NCI-H446 treated with DMSO at 0.1 percent for 48 hours (cell line): ENCODE data around the gene RASGEF1B.
"Not testable (repeated sequence)": the region's sequence is repeated elsewhere in the genome, so short reads cannot be mapped to it uniquely, and the experiment has no call there.

Experiments
- DNase-seq: peaks from one replicate; lab custom pipeline; 2025; lab: John Stamatoyannopoulos, UW

Gene RASGEF1B

DNA sequence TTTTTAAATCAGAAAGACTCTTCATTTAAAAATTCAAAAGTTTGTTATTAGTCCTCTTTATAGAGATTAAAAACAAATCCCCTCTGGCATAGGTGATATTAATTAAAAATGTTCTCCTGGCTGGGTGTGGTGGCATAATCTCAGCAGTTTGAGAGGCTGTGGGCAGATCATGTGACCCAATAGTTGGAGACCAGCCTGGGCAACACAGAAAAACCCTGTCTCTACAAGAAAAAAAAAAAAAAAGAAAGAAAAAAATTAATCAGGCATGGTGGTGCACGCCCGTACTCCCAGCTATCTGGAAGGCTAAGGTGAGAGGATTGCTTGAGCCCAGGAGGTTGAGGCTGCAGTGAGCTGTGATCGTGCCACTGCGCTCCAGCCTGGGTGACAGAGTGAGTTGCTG, 38.9 kb downstream of the RASGEF1B start:
- DNase-seq: no peak

DNA sequence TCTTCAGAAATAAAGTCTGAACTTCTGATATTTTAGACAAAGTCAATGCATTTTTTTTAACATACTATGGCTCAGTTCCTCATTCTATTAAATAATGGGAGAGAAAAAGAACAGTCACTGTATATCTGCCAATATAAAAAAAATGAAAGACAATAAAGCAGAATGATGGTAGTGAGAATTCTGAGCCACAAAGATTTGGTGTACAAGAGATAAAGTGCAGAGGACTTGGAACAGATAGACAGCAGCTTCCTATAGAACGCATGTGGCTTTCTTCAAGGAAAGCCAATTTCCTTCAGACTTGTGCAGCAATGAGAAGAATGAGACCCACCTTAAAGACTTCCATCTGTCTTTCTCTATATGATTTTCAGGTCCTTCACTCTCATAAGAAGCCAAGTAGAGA, 39.7 kb downstream of the RASGEF1B start:
- DNase-seq: no peak

DNA sequence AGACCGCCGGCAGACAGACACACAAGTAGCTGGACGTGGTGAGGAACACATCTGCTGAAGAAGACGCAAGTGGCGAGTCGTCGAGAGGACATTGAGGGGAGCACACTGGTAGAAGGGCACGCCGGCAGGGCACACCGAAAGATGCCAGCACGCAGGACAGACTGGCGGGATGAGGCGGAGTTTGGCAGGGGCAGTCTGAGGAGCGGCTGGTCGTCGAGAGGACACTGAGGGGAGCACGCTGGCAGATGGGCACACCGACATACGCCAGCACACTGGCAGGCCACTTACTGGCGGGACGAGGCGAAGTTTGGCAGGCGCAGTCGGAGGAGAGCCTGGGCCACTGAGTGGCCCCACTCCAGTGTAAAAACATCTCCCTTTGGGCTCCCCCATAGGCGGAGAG, 42.1 kb downstream of the RASGEF1B start:
- DNase-seq: no peak

DNA sequence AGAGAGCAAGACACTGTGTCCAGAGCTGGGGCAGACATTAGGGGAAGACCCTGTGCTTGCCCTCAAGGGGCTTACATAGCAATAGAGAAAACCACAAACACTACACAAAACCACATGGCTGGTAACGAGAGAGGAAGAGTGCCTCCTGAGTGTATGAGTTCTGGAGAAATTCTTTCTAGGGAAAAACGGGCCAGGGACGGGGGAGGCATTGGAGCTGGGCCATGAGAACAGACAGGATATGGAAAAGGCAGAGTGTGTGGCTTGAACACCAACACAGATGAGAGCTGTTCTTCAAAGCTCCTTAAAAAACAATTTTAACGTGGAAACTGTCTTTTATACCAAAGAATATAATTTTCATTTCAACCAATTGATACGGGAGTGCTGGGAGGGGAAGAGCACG, 42.7 kb downstream of the RASGEF1B start:
- DNase-seq: no peak

DNA sequence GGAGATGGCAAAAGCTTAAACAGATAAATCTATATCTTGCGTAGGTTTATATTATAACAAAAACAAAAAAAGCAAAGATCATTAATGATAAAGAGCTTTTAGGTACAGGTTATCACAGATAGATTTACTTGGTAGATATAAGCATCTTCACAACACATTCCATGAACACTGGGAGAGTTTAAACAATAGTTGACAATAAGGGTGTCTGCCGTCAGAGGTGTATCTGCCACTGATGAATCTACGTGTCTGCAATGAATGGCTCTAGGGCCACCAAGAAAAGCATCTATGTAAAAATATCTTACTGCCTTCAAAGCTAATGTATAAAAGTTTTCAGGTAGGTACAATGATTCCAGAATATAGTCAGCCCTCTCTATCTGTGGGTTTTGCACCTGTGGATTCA, 43.7 kb downstream of the RASGEF1B start:
- no peak for DNase-seq

DNA sequence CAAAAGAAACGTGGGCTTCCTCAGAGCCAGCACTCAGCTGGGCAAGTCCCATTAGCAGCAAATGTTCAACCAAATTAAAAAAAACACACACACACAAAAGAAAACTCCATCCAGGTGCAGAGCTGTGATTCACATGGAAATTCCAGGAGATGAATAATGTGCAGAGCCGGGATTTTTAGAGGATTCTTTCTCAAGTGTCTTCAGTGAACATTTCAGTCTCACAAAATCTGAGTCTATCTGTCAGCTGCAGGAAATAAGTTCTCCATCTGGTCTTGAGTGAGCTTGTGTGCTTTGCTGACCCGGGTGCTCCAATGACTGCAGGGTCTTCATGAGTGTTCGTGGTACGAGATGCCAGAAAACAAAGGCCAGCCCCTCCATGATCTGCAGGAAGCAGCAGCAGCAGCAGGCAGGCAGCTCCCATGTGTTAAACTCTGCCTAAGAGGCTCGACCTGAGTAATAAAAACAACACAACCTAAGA, 44.3 kb downstream of the RASGEF1B start:
- DNase-seq: no peak

DNA sequence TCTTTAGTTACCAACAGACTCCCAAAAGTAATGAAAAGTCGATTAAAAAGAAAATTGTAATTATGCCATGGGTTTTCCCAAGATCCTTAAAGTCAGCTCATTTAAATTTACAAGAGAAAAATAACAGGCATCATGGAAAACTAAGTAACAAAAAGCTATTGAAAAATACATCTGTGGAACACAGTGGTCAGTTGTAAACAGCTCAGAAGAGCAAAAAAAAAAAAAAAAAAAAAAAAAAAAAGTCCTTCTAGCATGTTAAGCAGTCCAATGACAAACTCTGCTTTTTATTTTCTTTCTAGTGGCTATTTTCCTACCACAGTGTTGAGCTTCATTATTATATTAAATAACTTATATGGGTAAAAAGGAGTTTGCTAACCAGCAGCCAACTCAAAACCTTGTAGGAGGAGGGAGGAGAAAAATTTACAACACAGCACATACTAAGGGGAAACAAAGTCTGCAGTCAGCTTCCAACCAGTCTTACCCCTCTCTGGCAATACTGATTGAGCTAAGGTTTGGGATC, 44.9 kb downstream of the RASGEF1B start:
- no peak for DNase-seq

DNA sequence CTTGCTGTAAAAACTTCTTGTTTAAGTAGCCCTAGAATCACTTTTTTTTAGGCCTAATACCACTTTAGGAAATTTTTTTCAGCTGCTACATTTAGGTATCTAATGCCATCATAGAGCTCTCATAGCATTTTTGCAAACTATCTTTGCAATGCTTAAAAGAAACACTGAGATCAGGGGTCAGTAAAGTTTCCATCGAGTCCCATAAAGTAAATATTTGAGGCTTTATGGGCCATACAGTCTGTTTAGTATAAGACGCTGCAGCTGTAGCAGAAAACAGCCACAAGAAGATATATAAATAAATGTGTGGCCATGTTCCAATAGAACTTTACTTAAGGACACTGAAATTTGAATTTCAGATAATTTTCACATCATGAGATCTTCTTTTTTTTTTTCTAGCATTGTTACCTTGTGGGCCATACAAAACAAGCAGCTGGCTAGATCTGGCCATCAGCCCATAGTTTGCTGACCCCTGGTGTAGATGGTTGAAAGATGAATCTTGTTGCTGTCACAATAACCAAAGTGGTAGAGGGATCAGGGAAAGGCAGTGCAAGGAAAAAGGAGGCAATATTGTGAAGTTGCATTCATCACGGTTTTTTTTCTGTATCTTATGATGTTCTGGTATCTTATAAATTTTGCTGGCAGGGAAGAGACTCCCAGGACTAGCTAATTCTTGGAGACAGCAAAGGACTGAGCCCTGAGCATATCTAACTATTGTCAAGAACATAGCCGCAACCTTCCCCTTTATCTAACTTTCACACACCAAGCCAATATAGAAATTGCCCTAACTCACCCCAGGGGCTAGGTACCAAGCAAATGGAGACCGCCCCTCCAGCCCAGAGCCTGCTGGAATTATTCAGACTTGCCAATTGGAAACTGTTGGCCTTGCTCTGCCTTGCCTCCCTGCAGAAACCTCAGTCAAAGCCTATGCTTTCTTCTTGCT, 46.6 kb downstream of the RASGEF1B start:
- DNase-seq: no peak

DNA sequence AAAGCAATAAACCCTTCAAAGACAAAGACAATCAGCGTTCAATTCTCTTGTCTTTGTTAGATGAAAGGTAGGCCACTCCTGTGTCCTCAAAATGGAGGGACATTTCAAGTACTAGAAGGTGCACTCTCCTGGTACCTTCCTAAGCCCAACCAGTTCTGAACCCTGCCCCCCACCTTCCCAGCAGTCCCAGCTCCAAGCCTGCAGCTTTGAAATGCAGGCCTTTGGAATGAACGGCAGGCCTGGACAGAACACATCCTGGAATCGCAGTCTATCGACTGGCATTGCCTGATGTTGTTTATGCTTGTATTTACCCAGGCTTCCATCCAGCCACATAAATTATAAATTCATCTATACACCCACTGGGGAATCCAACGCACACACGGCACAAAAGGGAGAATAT, 47.4 kb downstream of the RASGEF1B start:
- DNase-seq: no peak

DNA sequence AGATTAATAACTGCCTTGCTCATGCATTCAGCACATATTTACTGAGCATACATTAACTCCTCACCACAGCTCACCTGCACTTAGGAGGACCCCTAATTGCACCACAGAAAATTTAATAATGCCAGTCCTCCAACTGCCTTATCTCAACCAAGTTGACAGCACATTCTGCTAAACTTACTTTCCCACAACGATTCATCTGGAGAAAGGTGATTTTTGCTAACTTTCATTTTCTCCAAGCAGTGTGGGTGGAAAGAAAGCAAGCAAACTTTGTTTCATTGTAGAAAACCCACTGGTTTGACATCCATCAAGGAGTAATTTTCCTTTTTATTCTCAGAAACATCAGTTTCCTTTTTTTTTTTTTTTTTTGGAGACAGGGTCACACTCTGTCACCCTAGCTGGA, 49.1 kb downstream of the RASGEF1B start:
- no peak for DNase-seq

DNA sequence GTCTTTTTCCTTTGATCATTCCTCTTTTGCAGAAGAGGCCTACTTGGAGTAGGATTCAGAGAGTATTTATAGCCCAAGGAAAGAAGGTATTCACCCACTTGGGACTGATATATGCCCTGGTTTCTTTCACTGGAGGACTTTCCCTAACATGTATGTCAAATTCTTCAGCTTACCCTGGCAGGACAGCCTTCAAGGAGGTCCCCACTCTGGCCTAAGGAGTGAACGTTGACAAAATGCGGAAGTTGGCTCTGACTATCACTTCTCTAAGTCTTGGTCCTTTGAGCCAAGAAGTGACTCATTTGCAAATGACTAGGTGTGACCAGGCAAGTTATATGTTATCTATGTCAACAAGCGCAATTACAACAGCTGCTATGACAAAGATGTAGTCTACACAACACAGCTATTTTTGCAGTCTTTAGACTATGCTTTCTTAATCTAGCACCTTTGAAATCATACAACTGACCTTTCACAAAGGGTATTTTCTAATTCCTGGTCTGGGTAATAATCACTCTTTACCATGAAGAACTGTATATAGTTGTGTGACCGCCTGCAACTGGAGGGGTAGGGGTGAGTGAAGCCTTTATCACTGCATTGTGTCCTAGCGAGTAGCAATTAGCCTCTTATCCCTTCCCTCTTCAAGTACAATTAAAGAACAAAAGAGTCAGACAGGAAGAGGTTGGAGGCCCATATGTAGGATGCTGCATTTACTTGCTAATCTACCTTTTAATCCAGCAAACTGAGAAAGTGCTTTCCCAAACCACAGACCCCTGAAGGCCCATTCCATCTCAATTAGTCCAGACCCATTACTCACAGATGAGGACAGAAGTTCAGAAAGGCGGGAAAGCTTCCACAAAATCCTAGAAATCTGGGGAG, 50.1 kb downstream of the RASGEF1B start:
- no peak for DNase-seq

DNA sequence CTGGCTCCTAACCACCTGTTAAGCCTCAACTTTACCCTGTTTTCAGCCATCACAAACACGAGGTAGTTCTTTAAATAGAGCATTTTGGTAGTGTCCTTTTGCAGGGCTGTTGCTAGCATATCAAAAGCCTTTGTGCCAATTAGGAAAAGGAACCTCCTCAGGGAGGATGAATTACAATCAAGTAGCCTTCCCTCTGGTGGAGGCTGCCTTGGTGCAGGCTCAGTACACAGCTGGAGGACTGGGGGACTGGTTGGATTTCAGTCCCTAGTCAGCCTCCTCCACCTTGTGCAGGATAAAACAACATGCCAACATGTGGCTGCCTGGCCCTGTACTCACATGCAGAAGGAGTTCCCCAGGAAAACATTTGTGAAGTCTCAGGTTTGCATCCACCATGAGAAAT, 53.1 kb downstream of the RASGEF1B start:
- DNase-seq: no peak

DNA sequence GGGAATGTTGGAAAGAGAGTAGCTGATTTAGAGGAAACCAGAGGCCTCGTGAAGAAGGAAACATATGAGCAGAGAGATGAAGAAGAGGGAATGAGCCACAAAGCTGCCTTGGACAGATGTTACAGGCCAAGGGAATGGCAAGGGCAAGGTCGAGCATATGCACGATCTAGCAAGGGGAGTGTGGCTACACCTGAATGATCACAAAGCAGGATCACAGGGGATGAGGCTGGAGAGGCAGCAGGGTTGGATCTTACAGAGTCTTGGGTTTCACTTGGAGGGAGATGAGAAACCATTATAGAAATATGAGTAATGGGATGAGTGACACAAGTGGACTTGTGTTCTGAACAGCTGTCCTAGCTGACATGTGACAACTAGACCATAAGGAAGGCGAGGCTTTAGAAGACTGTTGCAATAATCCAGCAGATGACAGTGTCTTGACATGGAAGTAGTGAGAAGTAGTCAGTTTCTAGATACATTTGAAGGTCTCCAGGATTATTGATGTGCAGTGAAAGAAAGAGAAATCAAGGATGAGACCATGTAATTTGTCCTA, 58.7 kb downstream of the RASGEF1B start:
- no peak for DNase-seq

DNA sequence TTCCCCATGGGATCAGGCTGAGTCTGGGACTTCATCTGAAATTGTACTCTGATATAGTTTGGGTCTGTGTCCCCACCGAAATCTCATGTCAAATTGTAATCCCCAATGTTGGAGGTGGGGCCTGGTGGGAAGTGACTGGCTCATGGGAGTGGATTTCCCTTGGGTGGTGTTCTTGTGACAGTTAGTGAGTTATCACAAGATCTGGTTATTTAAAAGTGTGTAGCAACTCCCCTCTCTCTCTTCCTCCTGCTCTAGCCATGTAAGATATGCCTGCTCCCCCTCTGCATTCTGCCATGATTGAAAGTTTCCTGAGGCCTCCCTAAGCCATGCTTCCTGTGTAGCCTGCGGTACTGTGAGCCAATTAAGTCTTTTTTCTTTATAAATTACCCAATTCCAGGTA, 61.0 kb downstream of the RASGEF1B start:
- no peak for DNase-seq

DNA sequence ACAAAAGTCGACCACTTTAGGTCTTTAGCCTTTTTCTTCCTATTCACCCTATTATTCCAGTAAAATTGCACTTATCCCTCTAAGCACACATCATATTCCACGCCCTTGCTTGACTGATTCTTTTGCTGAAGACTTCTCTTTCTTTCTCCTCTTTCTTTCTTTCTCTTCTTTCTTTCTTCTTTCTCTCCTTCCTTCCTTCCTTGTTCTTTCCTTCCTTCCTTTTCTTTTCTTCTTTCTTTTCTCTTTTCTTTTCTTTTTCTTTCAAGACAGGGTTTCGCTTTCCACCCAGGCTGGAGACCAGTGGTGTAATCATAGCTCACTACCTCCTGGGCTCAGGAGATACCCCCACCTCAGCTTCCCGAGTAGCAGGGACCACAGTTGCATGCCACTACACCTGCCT, 61.9 kb downstream of the RASGEF1B start:
- DNase-seq: no peak

DNA sequence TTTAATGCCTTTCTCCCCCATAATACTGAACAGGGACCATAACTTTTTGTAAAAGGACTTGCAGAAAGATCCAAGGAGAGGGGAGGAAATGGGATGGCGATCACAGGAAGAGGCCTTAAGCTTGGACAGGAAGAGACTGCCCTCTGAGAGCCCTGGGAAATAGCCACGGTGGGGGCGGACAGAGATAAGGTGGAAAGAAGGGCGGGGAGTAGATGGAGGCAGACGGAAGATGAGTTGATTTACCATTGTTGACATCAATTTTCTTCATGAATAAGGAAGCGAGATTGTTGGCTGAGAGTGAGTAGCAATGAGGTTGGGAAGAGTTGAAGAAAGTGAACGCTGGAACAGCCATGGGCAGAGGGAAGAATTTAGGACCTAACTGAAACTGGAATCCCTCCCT, 63.4 kb downstream of the RASGEF1B start:
- no peak for DNase-seq

DNA sequence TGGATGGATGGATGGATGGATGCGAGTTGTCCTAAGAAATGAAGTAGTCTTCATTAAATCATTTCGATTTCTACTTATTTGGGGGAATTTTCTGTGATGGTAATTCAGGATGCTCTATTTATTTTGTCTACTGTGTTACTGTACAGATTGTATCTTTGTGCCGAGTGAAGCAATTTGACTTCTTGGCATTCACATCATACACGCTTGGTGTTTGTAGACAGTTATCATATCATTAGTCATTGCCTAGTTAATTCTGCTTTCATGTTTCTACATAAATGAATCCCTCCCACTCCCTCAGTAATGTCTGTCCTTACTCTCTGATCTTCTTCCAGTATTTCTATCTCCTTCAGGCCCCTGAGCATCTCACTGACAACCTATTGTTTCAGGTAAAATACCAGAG, 64.0 kb downstream of the RASGEF1B start:
- DNase-seq: no peak

DNA sequence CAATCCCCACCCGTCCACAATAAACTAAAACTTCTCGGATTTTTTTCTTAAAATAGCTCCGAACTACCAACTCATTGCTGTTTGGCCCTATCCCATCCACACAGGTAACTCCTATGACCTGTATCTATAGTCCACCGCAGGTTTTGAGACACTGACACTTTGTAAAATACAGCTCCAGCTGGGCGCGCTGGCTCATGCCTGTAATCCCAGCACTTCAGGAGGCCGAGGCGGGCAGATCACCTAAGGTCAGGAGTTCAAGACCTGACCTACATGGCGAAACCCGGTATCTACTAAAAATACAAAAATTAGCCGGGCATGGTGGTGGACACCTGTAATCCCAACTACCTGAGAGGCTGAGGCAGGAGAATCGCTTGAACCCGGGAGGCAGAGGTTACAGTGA, 65.2 kb downstream of the RASGEF1B start:
- DNase-seq: not testable (repeated sequence)

DNA sequence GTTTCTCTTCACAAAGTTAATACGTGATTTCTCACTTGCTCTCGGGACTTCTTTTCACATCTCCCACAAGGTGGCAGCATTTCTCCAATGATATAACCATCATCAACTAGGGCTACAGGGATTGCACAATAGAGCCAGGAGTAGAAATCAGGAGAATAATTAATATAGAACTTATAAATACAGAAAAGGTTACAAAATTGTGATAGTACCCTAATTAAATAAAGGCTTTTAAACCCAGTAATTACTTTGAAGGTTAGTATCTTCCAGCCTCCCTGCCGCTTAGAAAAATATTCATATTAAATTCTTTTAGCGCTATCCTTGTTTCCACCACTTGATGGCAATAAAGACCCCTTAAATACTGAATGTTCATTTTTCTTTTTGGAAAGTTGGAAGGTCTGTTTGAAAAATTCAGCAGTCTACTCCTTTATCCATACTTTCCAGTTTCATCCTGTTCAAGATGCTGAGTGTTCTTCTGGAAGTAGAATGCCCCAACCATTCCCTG, 65.8 kb downstream of the RASGEF1B start:
- peak; percentile 58 for DNase-seq

DNA sequence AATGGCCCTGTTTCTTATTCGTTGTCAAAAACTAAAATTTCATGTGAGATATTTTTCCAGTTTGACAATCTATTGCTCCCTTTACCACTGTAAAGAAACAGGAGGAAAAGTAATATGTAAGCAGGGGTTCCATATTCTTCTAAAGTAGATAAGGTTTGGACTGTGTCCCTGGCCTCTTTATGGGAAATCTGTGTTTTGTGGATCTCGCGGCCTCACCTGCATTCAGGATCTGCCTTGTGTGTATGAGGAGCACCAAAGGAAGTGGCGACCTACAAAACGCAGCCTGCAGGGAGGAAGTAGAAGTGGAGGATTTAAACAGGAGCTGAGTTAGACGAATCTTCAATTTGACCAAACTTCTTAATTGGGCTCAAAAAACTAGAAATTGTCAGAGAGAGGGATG, 67.0 kb downstream of the RASGEF1B start:
- no peak for DNase-seq

DNA sequence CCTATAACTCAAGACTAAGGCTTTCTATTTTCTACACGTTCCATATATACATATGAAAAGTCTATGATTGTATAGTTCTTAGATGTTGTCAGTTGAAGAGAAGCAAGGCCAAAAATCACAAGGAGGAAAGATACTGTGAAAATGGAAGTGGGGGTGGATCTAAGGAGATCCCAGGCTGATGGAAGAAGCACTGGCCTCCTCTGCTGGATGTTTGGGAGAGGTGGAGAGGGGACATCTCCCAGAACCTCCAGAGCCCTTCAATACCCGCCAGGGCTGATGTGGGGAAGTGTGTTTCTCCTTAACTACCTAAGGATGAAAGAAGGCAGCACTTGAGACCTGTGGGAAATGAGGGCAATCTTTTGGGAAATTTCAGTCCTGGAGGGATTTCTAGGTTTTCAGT, 67.4 kb downstream of the RASGEF1B start:
- no peak for DNase-seq
